Thyroid gland (tissue), 4 donors: ENCODE results near the gene MAGI1. TPM values are rescaled to one million over a fixed set of nuclear protein-coding genes. Genes with fewer than 3 reads are reported as not detected.

Experiments
- DNase-seq, 2 donors: peaks; one replicate each; pipeline ENCODE4 v3.0.0-alpha.2; 2019
- H3K27ac ChIP-seq, 3 donors: fragments of 200-600 bp; sonication (generic); 1 replicate in 2 of 3; 2 replicates in 1 of 3; pipeline ENCODE4 v1.5.1; 2016 to 2019; ENCODE audit warnings: mild to moderate bottlenecking in 1 of 3, moderate library complexity in 1 of 3
- H3K27me3 ChIP-seq: fragments of 200-600 bp; sonication (generic); one replicate; pipeline ENCODE4 v1.5.1; 2019
- H3K36me3 ChIP-seq, 2 donors: fragments of 200-600 bp; sonication (generic); one replicate each; pipeline ENCODE4 v1.5.1; 2016 to 2019
- H3K4me1 ChIP-seq, 2 donors: fragments of 200-600 bp; sonication (generic); one replicate each; pipeline ENCODE4 v1.5.1; 2017 to 2019
- H3K4me3 ChIP-seq, 3 donors: fragments of 200-600 bp; sonication (generic); replicated peaks in 1 of 3; 1 replicate in 2 of 3; 2 replicates in 1 of 3; pipeline ENCODE4 v1.5.1; 2016; ENCODE audit warnings: mild to moderate bottlenecking in 1 of 3
- H3K9me3 ChIP-seq: fragments of 200-600 bp; sonication (generic); one replicate; pipeline ENCODE4 v1.5.1; 2017
- CTCF ChIP-seq, 6 experiments: fragments of 200-600 bp in 3 of 6; fragments of 450-650 bp in 3 of 6; sonication (generic) in 3 of 6; IDR thresholded peaks; one replicate each; pipeline ENCODE4 v1.5.1; 2016 to 2019; ENCODE audit warnings: antibody characterized with exemption in 6 of 6, mild to moderate bottlenecking in 2 of 6, inconsistent platforms in 1 of 6, moderate library complexity in 1 of 6
- POLR2A ChIP-seq, 2 donors: fragments of 450-650 bp; IDR thresholded peaks; one replicate each; pipeline ENCODE4 v1.6.1; 2017; ENCODE audit warnings: antibody characterized with exemption in 2 of 2, mild to moderate bottlenecking in 2 of 2, moderate library complexity in 1 of 2
- WGBS, 2 donors: methylation state at CpG; one replicate each; pipeline ENCODE4 v1.1.5; 2017; 5-methylcytosine and 5-hydroxymethylcytosine counted together
- intact Hi-C: fragments of 100-400 bp; cut with DNase I; formaldehyde crosslinking; loops from one replicate; pipeline ENCODE4 v1.15.1; 2023
- total RNA-seq, 4 donors: library from RNA; depleted of rRNA; stranded (reverse); fragments of >200 nt; gene quantifications; one replicate each; pipeline ENCODE4 v1.2.3, GENCODE V29; 2016

The MAGI1 gene
- total RNA-seq, 4 donors from 2014 or later: 60.5 to 123 (median 87.5) TPM

- no peak overlapping the region for H3K4me3 ChIP-seq
- WGBS, 2 donors: 99% methylated on average over 4 of the region's 4 CpGs
Measured at GRCh38 chr3:65701516-65701915, 337.2 kb downstream of the MAGI1 start.

GRCh38 chr3:65689436-65689835 is 349.3 kb downstream of the MAGI1 start:
- peaks cover 9 to 15% of the 10 kb centered on the region in 2 donors for H3K4me1 ChIP-seq

More at GRCh38 chr3:65701516-65701915, 337.2 kb downstream of the MAGI1 start:
- Histone ChIP-seq H3K4me1 (peaks cover 8 to 13% of the 10 kb centered on the region in 2 donors), H3K36me3 (no peaks in the 10 kb centered on the region), H3K27me3 (no peaks in the 10 kb centered on the region), H3K27ac (no peak overlapping the region), H3K9me3 (no peaks in the 10 kb centered on the region)
- no peak for DNase-seq
- intact Hi-C loops: no loop called here
- TF ChIP-seq CTCF (IDR thresholded peaks at IDR 0.05): no peak

GRCh38 chr3:65687741-65688140 is 351.0 kb downstream of the MAGI1 start:
- no peaks in the 10 kb centered on the region for H3K9me3 ChIP-seq
- TF ChIP-seq CTCF (IDR thresholded peaks at IDR 0.05) (no peak), POLR2A (IDR thresholded peaks at IDR 0.05) (no peak)
- H3K4me1 ChIP-seq: peaks cover 9 to 15% of the 10 kb centered on the region in 2 donors
- no peak overlapping the region for H3K4me3 ChIP-seq
- H3K36me3 ChIP-seq: no peaks in the 10 kb centered on the region
- WGBS, 2 donors: 89 to 98% methylated on average over 5 of the region's 5 CpGs
- DNase-seq: no peak
- intact Hi-C loops: no loop called here
- H3K27me3 ChIP-seq: no peaks in the 10 kb centered on the region
- no peak overlapping the region for H3K27ac ChIP-seq

More at GRCh38 chr3:65689436-65689835, 349.3 kb downstream of the MAGI1 start:
- intact Hi-C loops: no loop called here
- Histone ChIP-seq H3K9me3 (no peaks in the 10 kb centered on the region), H3K27ac (no peak overlapping the region), H3K4me3 (no peak overlapping the region), H3K36me3 (no peaks in the 10 kb centered on the region), H3K27me3 (no peaks in the 10 kb centered on the region)
- TF ChIP-seq CTCF (IDR thresholded peaks at IDR 0.05) (no peak), POLR2A (IDR thresholded peaks at IDR 0.05) (no peak)
- WGBS, 2 donors: 81 to 96% methylated on average over 3 of the region's 3 CpGs
- DNase-seq: no peak

GRCh38 chr3:65685621-65686235 is 353.0 kb downstream of the MAGI1 start:
- WGBS, 2 donors: 18 to 21% methylated on average over 5 of the region's 5 CpGs
- peak; percentile 68 for DNase-seq

More at GRCh38 chr3:65685621-65686235, 353.0 kb downstream of the MAGI1 start:
- H3K4me1 ChIP-seq: peaks cover 9 to 15% of the 10 kb centered on the region in 2 donors
- no peak for TF ChIP-seq POLR2A (IDR thresholded peaks at IDR 0.05)
- no peak for TF ChIP-seq CTCF (IDR thresholded peaks at IDR 0.05)
- H3K4me3 ChIP-seq: no peak overlapping the region
- H3K36me3 ChIP-seq: no peaks in the 10 kb centered on the region
- no peaks in the 10 kb centered on the region for H3K27me3 ChIP-seq
- H3K27ac ChIP-seq: peak overlapping the region; percentile 27 to 67 (median 45)
- H3K9me3 ChIP-seq: no peaks in the 10 kb centered on the region
- intact Hi-C loops: no loop called here
